ENCODE results near the gene EQTN.

DNA sequence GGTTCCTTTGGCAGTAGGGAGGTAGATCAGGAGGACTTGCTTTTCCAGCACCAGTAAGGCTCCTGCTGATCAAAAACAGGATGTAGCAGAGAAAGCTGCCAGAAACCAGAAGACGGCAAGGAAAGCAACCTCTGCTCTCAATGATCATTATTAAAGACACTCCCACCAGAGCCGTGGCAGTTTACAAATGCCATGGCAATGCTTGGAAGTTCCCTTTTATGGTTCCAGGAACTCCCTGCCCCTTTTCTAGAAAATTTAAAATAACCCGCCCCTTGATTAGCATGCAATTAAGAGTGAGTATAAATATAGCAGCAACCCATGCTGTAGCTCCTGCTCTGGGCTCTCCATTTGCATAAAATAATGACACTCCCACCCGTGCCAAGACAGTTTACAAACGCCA is 16.1 kb downstream of the EQTN start:
- TF ChIP-seq, protein P1, sequence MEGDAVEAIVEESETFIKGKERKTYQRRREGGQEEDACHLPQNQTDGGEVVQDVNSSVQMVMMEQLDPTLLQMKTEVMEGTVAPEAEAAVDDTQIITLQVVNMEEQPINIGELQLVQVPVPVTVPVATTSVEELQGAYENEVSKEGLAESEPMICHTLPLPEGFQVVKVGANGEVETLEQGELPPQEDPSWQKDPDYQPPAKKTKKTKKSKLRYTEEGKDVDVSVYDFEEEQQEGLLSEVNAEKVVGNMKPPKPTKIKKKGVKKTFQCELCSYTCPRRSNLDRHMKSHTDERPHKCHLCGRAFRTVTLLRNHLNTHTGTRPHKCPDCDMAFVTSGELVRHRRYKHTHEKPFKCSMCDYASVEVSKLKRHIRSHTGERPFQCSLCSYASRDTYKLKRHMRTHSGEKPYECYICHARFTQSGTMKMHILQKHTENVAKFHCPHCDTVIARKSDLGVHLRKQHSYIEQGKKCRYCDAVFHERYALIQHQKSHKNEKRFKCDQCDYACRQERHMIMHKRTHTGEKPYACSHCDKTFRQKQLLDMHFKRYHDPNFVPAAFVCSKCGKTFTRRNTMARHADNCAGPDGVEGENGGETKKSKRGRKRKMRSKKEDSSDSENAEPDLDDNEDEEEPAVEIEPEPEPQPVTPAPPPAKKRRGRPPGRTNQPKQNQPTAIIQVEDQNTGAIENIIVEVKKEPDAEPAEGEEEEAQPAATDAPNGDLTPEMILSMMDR (IDR thresholded peaks at IDR 0.05; ENCODE audit: insufficient read depth, low read length, poor library complexity, severe bottlenecking) = no peak
- TF ChIP-seq EZH2phosphoT487 (conservative IDR thresholded peaks at IDR 0.05; ENCODE audit: low read length) = no peak

Measured in SU-DHL-6 (cell line).